WTC11 (cell line): ENCODE data around the gene LRRC3B. TPM values are rescaled to one million over a fixed set of nuclear protein-coding genes. Genes with fewer than 3 reads are reported as not detected.

Source experiments
- AFF4 ChIP-seq: sonication (generic); formaldehyde crosslinking; IDR thresholded peaks from 2 replicates; pipeline ENCODE4 v1.8.1; 2023; ENCODE audit warnings: mild to moderate bottlenecking, missing genetic modification reagents, borderline replicate concordance
- ARID4B ChIP-seq: sonication (generic); formaldehyde crosslinking; IDR thresholded peaks from 2 replicates; pipeline ENCODE4 v1.8.0; 2023; ENCODE audit warnings: missing genetic modification reagents, mild to moderate bottlenecking, borderline replicate concordance
- CBFB ChIP-seq: sonication (generic); formaldehyde crosslinking; IDR thresholded peaks from 2 replicates; pipeline ENCODE4 v1.8.1; 2022; ENCODE audit warnings: mild to moderate bottlenecking, low read depth, missing genetic modification reagents
- FOXP1 ChIP-seq: sonication (generic); formaldehyde crosslinking; IDR thresholded peaks from 2 replicates; pipeline ENCODE4 v1.8.0; 2022; ENCODE audit warnings: missing genetic modification reagents, mild to moderate bottlenecking, moderate library complexity, borderline replicate concordance
- HMGXB4 ChIP-seq: sonication (generic); formaldehyde crosslinking; IDR thresholded peaks from 2 replicates; pipeline ENCODE4 v1.8.1; 2023; ENCODE audit warnings: mild to moderate bottlenecking, moderate library complexity, missing genetic modification reagents
- MLX ChIP-seq: sonication (generic); formaldehyde crosslinking; IDR thresholded peaks from 2 replicates; pipeline ENCODE4 v1.8.1; 2023; ENCODE audit warnings: mild to moderate bottlenecking, missing genetic modification reagents, moderate library complexity
- NFE2L1 ChIP-seq: sonication (generic); formaldehyde crosslinking; IDR thresholded peaks from 2 replicates; pipeline ENCODE4 v1.8.1; 2023; ENCODE audit warnings: missing genetic modification reagents
- STAT6 ChIP-seq: sonication (generic); formaldehyde crosslinking; conservative IDR thresholded peaks from 2 replicates; pipeline ENCODE4 v1.8.1; 2023; ENCODE audit warnings: mild to moderate bottlenecking, low read depth, missing genetic modification reagents, moderate library complexity
- USF2 ChIP-seq: sonication (generic); formaldehyde crosslinking; IDR thresholded peaks from 2 replicates; pipeline ENCODE4 v1.8.1; 2023; ENCODE audit warnings: mild to moderate bottlenecking, missing genetic modification reagents, moderate library complexity
- ZNF317 ChIP-seq: sonication (generic); formaldehyde crosslinking; IDR thresholded peaks from 2 replicates; pipeline ENCODE4 v1.8.1; 2023; ENCODE audit warnings: low read depth, mild to moderate bottlenecking, moderate library complexity, missing genetic modification reagents, borderline replicate concordance
- total RNA-seq: library from RNA; stranded (reverse); gene quantifications from 3 replicates; pipeline ENCODE4 v1.2.3, GENCODE V29; 2021
- TF ChIP-seq, protein P1 (sequence below): fragments of 250-450 bp; sonication (Bioruptor Pico); IDR thresholded peaks from 2 replicates; pipeline ENCODE4 v1.9.0; 2021; ENCODE audit warnings: mild to moderate bottlenecking
- TF ChIP-seq, protein P2 (sequence below): sonication (generic); formaldehyde crosslinking; IDR thresholded peaks from 2 replicates; pipeline ENCODE4 v1.8.0; 2023; ENCODE audit warnings: missing genetic modification reagents
- TF ChIP-seq, protein P3 (sequence below): sonication (generic); formaldehyde crosslinking; IDR thresholded peaks from 2 replicates; pipeline ENCODE4 v1.8.0; 2022; ENCODE audit warnings: mild to moderate bottlenecking, missing genetic modification reagents

LRRC3B gene
- total RNA-seq, 1 experiment from 2014 or later: 5.3 TPM

- TF ChIP-seq ZNF317 (no peak), HMGXB4 (CRISPR knock-in tag) (no peak), ARID4B (CRISPR knock-in tag) (no peak), CBFB (CRISPR knock-in tag) (no peak), FOXP1 (CRISPR knock-in tag) (no peak), MLX (CRISPR knock-in tag) (no peak), USF2 (CRISPR knock-in tag) (no peak), STAT6 (no peak), NFE2L1 (no peak), AFF4 (CRISPR knock-in tag) (no peak)
- TF ChIP-seq, protein P1, sequence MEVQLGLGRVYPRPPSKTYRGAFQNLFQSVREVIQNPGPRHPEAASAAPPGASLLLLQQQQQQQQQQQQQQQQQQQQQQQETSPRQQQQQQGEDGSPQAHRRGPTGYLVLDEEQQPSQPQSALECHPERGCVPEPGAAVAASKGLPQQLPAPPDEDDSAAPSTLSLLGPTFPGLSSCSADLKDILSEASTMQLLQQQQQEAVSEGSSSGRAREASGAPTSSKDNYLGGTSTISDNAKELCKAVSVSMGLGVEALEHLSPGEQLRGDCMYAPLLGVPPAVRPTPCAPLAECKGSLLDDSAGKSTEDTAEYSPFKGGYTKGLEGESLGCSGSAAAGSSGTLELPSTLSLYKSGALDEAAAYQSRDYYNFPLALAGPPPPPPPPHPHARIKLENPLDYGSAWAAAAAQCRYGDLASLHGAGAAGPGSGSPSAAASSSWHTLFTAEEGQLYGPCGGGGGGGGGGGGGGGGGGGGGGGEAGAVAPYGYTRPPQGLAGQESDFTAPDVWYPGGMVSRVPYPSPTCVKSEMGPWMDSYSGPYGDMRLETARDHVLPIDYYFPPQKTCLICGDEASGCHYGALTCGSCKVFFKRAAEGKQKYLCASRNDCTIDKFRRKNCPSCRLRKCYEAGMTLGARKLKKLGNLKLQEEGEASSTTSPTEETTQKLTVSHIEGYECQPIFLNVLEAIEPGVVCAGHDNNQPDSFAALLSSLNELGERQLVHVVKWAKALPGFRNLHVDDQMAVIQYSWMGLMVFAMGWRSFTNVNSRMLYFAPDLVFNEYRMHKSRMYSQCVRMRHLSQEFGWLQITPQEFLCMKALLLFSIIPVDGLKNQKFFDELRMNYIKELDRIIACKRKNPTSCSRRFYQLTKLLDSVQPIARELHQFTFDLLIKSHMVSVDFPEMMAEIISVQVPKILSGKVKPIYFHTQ (CRISPR knock-in tag): no peak
- TF ChIP-seq, protein P2, sequence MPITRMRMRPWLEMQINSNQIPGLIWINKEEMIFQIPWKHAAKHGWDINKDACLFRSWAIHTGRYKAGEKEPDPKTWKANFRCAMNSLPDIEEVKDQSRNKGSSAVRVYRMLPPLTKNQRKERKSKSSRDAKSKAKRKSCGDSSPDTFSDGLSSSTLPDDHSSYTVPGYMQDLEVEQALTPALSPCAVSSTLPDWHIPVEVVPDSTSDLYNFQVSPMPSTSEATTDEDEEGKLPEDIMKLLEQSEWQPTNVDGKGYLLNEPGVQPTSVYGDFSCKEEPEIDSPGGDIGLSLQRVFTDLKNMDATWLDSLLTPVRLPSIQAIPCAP (CRISPR knock-in tag): no peak
- TF ChIP-seq, protein P3, sequence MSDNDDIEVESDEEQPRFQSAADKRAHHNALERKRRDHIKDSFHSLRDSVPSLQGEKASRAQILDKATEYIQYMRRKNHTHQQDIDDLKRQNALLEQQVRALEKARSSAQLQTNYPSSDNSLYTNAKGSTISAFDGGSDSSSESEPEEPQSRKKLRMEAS: no peak
- TF ChIP-seq, all 79 proteins: peak for 0
Measured at GRCh38 chr3:26721047-26721446, 98.5 kb downstream of the LRRC3B start (continued).
